IPS-20b (cell line): ENCODE measurements around the gene PPARD.
"Not testable (repeated sequence)": the region's sequence is repeated elsewhere in the genome, so short reads cannot be mapped to it uniquely, and the experiment has no call there.

Experiments
- H3K27ac ChIP-seq: one replicate; pipeline ENCODE4 v1.5.1; 2013; ENCODE audit warnings: low read length
- H3K27me3 ChIP-seq: 2 replicates; pipeline ENCODE4 v1.6.1; 2013; ENCODE audit warnings: mild to moderate bottlenecking, low read length, inconsistent platforms; ENCODE audit not compliant: insufficient read depth
- H3K36me3 ChIP-seq: 2 replicates; pipeline ENCODE4 v1.6.1; 2013; ENCODE audit warnings: low read depth, mild to moderate bottlenecking, inconsistent platforms, low read length, moderate library complexity; ENCODE audit not compliant: insufficient read depth
- H3K4me1 ChIP-seq: 2 replicates; pipeline ENCODE4 v1.6.1; 2013; ENCODE audit warnings: mild to moderate bottlenecking, control low read depth, inconsistent platforms, low read length, moderate library complexity; ENCODE audit not compliant: insufficient read depth
- H3K4me3 ChIP-seq: 2 replicates; pipeline ENCODE4 v1.5.1; 2013; ENCODE audit warnings: mild to moderate bottlenecking, low read length, inconsistent platforms
- H3K9ac ChIP-seq: 2 replicates; pipeline ENCODE4 v1.6.1; 2013; ENCODE audit warnings: low read depth, mild to moderate bottlenecking, inconsistent platforms, low read length, moderate library complexity
- H3K9me3 ChIP-seq: 2 replicates; pipeline ENCODE4 v1.6.1; 2013; ENCODE audit warnings: mild to moderate bottlenecking, low read depth, low read length, inconsistent platforms; ENCODE audit not compliant: insufficient read depth

The PPARD gene

DNA sequence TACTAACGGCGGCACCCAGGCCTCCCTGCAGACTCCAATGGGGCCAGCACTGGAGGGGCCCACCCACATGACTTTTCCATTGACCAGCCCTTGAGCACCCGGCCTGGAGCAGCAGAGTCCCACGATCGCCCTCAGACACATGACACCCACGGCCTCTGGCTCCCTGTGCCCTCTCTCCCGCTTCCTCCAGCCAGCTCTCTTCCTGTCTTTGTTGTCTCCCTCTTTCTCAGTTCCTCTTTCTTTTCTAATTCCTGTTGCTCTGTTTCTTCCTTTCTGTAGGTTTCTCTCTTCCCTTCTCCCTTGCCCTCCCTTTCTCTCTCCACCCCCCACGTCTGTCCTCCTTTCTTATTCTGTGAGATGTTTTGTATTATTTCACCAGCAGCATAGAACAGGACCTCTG is 83.7 kb downstream of the PPARD start:
- H3K27ac ChIP-seq = no peak overlapping the region
- H3K9me3 ChIP-seq = peaks cover 21% of the 10 kb centered on the region; the same call in 1 of the 2 replicates
- H3K36me3 ChIP-seq = peaks cover 3% of the 10 kb centered on the region; the same call in 1 of the 2 replicates
- no peaks in the 10 kb centered on the region for H3K27me3 ChIP-seq
- H3K4me1 ChIP-seq = peaks cover 7% of the 10 kb centered on the region; the same call in 1 of the 2 replicates
- no peak overlapping the region for H3K9ac ChIP-seq
- H3K4me3 ChIP-seq = no peak overlapping the region

DNA sequence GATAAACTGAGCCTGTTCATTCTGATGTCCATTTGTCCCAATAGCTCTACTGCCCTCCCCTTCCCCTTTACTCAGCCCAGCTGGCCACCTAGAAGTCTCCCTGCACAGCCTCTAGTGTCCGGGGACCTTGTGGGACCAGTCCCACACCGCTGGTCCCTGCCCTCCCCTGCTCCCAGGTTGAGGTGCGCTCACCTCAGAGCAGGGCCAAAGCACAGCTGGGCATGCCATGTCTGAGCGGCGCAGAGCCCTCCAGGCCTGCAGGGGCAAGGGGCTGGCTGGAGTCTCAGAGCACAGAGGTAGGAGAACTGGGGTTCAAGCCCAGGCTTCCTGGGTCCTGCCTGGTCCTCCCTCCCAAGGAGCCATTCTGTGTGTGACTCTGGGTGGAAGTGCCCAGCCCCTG is 85.1 kb downstream of the PPARD start:
- Histone ChIP-seq H3K9me3 (peaks cover 21% of the 10 kb centered on the region; the same call in 1 of the 2 replicates), H3K36me3 (peaks cover 3% of the 10 kb centered on the region; the same call in 1 of the 2 replicates), H3K9ac (no peak overlapping the region), H3K27ac (no peak overlapping the region), H3K27me3 (no peaks in the 10 kb centered on the region), H3K4me1 (peaks cover 7% of the 10 kb centered on the region; the same call in 1 of the 2 replicates), H3K4me3 (no peak overlapping the region)

DNA sequence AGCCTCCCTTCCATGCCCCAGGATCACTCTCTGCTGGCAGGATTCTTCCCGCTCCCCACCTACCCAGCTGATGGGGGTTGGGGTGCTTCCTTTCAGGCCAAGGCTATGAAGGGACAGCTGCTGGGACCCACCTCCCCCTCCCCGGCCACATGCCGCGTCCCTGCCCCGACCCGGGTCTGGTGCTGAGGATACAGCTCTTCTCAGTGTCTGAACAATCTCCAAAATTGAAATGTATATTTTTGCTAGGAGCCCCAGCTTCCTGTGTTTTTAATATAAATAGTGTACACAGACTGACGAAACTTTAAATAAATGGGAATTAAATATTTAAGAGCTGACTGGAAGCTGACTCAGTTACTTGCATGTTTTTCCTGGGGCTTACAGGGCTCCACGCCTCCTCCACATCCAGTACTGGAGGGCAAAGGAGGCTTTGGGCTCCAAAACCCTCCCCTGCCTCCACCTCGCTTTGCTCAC is 85.5 kb downstream of the PPARD start:
- H3K9me3 ChIP-seq = peaks cover 21% of the 10 kb centered on the region; the same call in 1 of the 2 replicates
- H3K9ac ChIP-seq = no peak overlapping the region
- H3K4me1 ChIP-seq = peaks cover 7% of the 10 kb centered on the region; the same call in 1 of the 2 replicates
- H3K27me3 ChIP-seq = no peaks in the 10 kb centered on the region
- H3K27ac ChIP-seq = no peak overlapping the region
- H3K36me3 ChIP-seq = peaks cover 3% of the 10 kb centered on the region; the same call in 1 of the 2 replicates
- no peak overlapping the region for H3K4me3 ChIP-seq

DNA sequence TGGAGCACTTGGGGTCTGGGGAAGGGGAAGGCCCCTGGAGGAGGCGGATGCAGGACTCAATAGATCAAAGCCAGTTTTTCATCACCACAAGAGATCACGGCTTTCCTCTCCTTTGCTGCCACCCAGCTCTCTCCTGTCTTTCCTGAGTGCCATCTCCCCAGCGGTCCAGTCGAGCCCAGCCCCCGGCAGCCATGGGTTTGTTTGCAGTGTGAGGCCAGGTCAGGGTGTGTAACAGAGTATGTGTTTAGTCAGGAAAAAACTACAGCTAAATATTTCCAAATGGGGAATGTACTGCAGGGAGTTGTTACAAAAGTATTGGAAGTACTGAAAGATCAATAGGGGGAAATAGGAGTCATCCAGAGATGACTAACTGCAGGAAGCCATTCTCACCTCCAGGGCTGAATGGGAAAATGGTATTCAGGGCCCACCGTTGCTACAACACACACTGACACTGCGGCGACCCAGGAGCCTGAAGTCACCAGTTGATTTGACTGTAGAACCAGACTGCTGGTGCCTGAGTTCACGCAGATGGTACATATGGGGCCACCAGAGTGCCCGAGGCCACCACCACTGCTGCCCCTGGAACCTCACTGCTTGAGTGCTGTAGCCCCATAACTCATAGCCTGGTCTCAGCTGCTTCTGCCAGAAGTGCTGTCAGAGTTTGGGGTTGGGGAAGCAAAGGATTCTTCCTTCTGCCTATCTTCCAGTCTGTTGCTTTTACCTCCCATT is 86.2 kb downstream of the PPARD start:
- H3K9me3 ChIP-seq = peaks cover 21% of the 10 kb centered on the region; the same call in 1 of the 2 replicates
- H3K27me3 ChIP-seq = no peaks in the 10 kb centered on the region
- H3K36me3 ChIP-seq = peaks cover 3% of the 10 kb centered on the region; the same call in 1 of the 2 replicates
- no peak overlapping the region for H3K4me3 ChIP-seq
- H3K4me1 ChIP-seq = peaks cover 7% of the 10 kb centered on the region; the same call in 1 of the 2 replicates
- no peak overlapping the region for H3K27ac ChIP-seq
- H3K9ac ChIP-seq = no peak overlapping the region

DNA sequence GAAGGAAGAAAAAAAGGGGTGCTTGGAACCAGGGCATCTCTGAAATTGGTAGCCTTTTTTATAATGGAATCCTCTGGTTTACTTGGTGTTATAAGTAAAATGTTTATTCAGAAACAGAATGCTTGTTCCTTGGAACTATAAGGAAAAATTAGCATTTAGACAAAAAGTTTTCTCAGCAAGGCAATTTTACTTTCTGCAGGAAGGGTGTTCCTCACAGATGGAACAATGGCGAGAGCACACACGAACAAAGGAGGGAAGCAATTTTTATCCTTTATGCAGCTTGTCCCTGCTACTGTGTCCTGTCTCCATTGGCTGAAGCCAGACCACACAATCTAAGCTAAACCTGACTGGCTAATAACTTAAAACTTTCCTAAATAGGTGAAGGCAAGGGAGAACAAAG is 87.1 kb downstream of the PPARD start:
- peaks cover 21% of the 10 kb centered on the region; the same call in 1 of the 2 replicates for H3K9me3 ChIP-seq
- no peak overlapping the region for H3K27ac ChIP-seq
- H3K4me3 ChIP-seq = no peak overlapping the region
- no peak overlapping the region for H3K9ac ChIP-seq
- H3K27me3 ChIP-seq = no peaks in the 10 kb centered on the region
- H3K36me3 ChIP-seq = peaks cover 1% of the 10 kb centered on the region; the same call in 1 of the 2 replicates
- H3K4me1 ChIP-seq = peaks cover 7% of the 10 kb centered on the region; the same call in 1 of the 2 replicates

DNA sequence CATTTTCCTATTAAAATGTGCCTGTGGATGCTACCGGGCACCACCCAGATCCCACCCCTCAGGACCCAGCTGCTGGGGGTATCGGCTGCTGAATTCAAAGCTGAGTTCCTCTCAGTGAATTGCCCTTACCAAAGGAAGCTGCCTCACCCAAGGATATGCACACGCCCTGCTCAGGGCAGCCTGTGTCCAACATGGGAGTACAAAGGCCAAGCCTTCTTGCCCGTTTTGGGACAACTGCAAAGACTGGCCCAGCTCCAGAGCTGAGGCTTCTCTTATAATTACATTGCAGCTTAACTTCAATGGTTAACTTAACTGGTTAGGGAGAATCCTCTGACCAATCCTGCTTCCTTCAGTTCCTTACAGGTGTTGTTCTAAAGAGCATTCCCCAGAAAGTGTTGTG is 89.9 kb downstream of the PPARD start:
- peaks cover 21% of the 10 kb centered on the region; the same call in 1 of the 2 replicates for H3K9me3 ChIP-seq
- H3K4me3 ChIP-seq = no peak overlapping the region
- H3K9ac ChIP-seq = no peak overlapping the region
- H3K4me1 ChIP-seq = peaks cover 7% of the 10 kb centered on the region; the same call in 1 of the 2 replicates
- no peaks in the 10 kb centered on the region for H3K36me3 ChIP-seq
- no peak overlapping the region for H3K27ac ChIP-seq
- no peaks in the 10 kb centered on the region for H3K27me3 ChIP-seq

DNA sequence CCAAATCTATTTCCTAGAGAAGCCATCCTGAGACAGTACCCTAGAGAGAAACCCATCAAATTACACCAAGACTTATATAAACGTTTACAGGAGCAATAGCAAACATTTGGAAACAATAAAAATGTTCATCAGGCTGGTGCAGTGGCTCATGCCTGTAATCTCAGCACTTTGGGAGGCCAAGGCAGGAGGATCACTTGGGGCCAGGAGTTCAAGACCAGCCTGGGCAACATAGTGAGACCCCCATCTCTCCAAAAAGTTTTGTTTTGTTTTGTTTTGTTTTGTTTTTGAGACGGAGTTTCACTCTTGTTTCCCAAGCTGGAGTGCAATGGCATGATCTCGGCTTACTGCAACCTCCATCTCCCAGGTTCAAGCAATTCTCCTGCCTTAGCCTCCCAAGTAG is 90.3 kb downstream of the PPARD start:
- not testable (repeated sequence) for H3K36me3 ChIP-seq, H3K27me3 ChIP-seq, H3K4me3 ChIP-seq, H3K4me1 ChIP-seq, H3K9ac ChIP-seq, H3K27ac ChIP-seq
- H3K9me3 ChIP-seq = peaks cover 21% of the 10 kb centered on the region; the same call in 1 of the 2 replicates

DNA sequence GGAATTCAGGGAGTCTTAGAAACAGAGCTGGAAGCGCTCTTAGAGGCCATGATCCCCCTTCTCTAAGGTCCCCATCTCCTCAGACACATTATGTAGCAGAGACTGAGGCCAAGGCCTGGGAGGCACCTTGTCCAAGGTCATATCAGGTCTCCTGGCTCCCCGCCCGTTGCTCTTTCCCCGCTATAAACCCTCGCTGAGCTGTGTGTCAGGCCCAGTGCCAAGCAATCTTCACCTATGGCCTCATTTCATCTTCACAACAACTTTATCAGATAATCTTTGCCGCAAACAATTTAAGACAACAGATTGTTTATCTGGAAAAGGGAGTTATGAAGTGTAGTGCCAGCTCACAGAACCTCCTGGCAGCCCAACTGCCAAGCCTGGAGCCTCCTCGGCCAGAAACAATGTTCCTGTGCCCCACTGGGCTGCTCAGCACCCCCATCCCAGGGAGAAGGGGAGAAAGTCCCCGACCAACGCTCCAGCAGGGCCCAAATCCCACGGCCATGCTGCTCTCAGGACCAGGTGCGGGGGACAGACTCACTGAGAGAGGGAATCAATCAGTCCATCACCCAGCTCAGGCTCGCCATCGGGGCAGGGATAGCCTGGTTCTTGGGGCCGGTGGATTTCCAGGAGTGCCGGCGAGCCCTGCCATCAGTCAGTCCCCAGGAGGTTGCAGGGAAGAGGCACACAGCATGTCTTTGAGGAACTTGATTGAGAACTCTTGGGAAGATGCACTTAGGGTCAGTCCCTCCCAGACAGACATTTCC is 92.9 kb downstream of the PPARD start:
- no peaks in the 10 kb centered on the region for H3K4me1 ChIP-seq
- H3K27me3 ChIP-seq = no peaks in the 10 kb centered on the region
- no peak overlapping the region for H3K27ac ChIP-seq

DNA sequence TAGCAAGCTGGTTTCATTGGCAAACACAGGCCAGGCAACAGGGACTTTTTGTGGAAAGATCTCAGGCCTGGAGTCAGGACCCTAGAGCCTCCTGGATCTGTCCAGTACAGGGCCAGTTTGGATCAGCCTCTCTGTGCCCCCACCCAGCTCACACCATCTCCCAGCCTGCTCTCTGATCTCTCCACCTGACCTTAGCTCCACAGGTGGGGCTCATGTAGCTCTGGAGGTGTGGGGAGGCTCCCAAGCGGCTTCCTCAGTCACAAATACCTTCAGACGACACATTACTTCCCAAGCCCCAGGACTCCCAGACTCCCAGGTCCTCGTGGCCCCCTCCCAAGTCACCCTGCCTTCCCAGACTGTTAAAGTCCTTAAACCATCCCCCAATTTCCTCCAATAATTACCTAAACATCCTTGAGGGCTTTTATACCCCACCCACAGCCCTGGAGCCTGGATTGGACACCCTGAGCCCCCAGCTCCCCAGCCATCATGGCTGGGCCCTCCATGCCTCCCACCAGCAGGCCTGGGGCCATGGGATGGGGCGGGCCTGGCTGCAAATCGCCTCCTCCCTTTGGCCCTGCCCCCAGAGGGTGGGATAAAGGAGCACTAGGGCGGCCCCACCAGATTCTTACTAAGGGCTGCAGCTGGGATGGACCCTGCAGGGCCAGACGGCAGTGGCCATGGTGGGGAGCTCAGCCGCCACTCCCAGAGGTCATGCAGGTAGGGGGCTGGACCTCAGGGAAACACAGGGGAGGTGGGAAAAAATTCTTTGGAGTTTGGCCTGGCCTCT is 93.9 kb downstream of the PPARD start:
- no peaks in the 10 kb centered on the region for H3K27me3 ChIP-seq
- no peaks in the 10 kb centered on the region for H3K4me1 ChIP-seq
- H3K36me3 ChIP-seq = no peaks in the 10 kb centered on the region
- no peak overlapping the region for H3K4me3 ChIP-seq
- no peaks in the 10 kb centered on the region for H3K9me3 ChIP-seq
- no peak overlapping the region for H3K9ac ChIP-seq
- H3K27ac ChIP-seq = no peak overlapping the region

More for the DNA sequence above, 92.9 kb downstream of the PPARD start:
- H3K9ac ChIP-seq = no peak overlapping the region
- no peak overlapping the region for H3K4me3 ChIP-seq
- H3K9me3 ChIP-seq = 0 out of 2 replicates have a peak, but pooled peaks cover 2% of the 10 kb centered on the region
- H3K36me3 ChIP-seq = no peaks in the 10 kb centered on the region

DNA sequence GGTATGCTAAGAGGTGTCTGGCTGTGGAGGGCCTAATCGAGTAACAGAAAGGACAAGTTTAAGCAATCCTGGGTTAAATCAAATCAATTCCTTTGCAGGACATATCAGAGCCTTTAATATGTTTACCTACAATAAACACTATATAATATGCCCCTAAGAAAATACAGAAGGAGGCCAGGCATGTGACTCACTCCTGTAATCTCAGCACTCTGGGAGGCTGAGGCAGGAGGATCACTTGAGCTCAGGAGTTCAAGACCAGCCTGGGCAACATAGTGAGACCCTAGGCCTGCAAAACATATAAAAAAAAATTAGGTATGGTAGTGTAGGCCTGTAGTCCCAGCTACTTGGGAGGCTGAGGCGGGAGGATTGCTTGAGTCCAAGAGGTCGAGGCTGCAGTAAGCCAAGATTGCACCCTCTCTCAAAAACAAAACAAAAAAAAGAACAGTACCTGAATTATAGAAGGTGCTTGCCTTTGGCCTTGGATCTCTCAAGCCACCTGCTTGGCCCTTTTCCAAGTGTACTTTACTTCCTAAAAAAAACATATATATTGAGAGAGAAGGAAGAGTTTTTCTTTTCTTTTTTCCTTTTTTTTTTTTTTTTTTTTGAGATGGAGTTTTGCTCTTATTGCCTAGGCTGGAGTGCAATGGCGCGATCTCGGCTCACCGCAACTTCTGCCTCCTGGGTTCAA is 96.2 kb downstream of the PPARD start:
- not testable (repeated sequence) for H3K27me3 ChIP-seq, H3K27ac ChIP-seq, H3K4me1 ChIP-seq, H3K36me3 ChIP-seq, H3K9ac ChIP-seq, H3K4me3 ChIP-seq, H3K9me3 ChIP-seq

DNA sequence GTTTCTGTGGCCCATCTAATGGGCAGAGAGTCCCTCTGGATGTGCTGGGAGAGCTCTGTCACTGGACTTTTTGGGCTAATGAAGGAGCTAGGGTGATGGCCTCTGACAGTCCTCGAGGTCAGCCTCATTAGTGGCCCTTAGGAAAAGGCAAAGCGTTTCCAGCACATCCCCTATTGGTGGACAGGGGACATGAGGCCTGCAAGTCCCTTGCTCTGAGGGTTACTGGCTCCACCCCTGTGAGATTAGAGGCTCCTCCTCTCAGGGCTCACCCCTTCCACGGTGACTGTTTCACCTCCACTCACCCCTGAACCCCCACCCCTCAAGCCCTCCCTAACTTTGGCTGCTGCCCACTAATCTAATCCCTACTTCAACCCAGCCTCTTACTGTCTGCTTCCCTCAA is 97.0 kb downstream of the PPARD start:
- H3K4me3 ChIP-seq = no peak overlapping the region
- H3K36me3 ChIP-seq = no peaks in the 10 kb centered on the region
- H3K27ac ChIP-seq = no peak overlapping the region
- no peaks in the 10 kb centered on the region for H3K4me1 ChIP-seq
- no peaks in the 10 kb centered on the region for H3K9me3 ChIP-seq
- H3K9ac ChIP-seq = no peak overlapping the region
- no peaks in the 10 kb centered on the region for H3K27me3 ChIP-seq
